SIG-M5 (cell line): ENCODE results near the gene CCDC28B.
"Not testable (repeated sequence)": the region's sequence is repeated elsewhere in the genome, so short reads cannot be mapped to it uniquely, and the experiment has no call there.

ENCODE experiments used
- DNase-seq: peaks from one replicate; lab custom pipeline; 2025; lab: John Stamatoyannopoulos, UW

Gene CCDC28B

GRCh38 chr1:32200226-32201010 is at the start of gene CCDC28B:
Gene CCDC28B (plus strand): TSS chr1:32200595. CDS start chr1:32201936, 1,341 bp downstream.
- no peak for DNase-seq

- no peak for DNase-seq
These were observed 49.5 kb upstream of the CCDC28B start for GRCh38 chr1:32150847-32151246.

GRCh38 chr1:32151319-32151787 is 49.0 kb upstream of the CCDC28B start:
- no peak for DNase-seq

- no peak for DNase-seq
These were observed 41.2 kb upstream of the CCDC28B start for GRCh38 chr1:32159189-32159588.

GRCh38 chr1:32163405-32163804 is 37.0 kb upstream of the CCDC28B start:
- DNase-seq = no peak

- DNase-seq = not testable (repeated sequence)
These were observed 34.8 kb upstream of the CCDC28B start for GRCh38 chr1:32165633-32166032.

GRCh38 chr1:32170991-32171390 is 29.4 kb upstream of the CCDC28B start:
- no peak for DNase-seq

- no peak for DNase-seq
These were observed 27.7 kb upstream of the CCDC28B start for GRCh38 chr1:32172621-32173245.

- peak; percentile 22 for DNase-seq
These were observed 21.8 kb upstream of the CCDC28B start for GRCh38 chr1:32178380-32179192.

- no peak for DNase-seq
These were observed 21.3 kb upstream of the CCDC28B start for GRCh38 chr1:32179193-32179442.

- no peak for DNase-seq
These were observed 20.8 kb upstream of the CCDC28B start, which contains the start of gene TXLNA for GRCh38 chr1:32179443-32180185. Gene TXLNA (plus strand): TSS chr1:32179675. CDS start chr1:32180346, 671 bp downstream.

- DNase-seq = no peak
These were observed 20.0 kb upstream of the CCDC28B start for GRCh38 chr1:32180186-32181060.

- DNase-seq = no peak
These were observed 19.3 kb upstream of the CCDC28B start for GRCh38 chr1:32181065-32181464.

GRCh38 chr1:32181563-32181962 is 18.8 kb upstream of the CCDC28B start:
- no peak for DNase-seq

- DNase-seq = no peak
These were observed 18.3 kb upstream of the CCDC28B start for GRCh38 chr1:32182060-32182459.

- no peak for DNase-seq
These were observed 15.7 kb upstream of the CCDC28B start for GRCh38 chr1:32184650-32185049.

GRCh38 chr1:32186077-32186476 is 14.3 kb upstream of the CCDC28B start:
- DNase-seq = no peak

GRCh38 chr1:32186491-32186890 is 13.9 kb upstream of the CCDC28B start:
- no peak for DNase-seq

- no peak for DNase-seq
These were observed 12.5 kb upstream of the CCDC28B start for GRCh38 chr1:32187850-32188249.

GRCh38 chr1:32192220-32192948 is 8.0 kb upstream of the CCDC28B start:
- no peak for DNase-seq
